ENCODE data around the gene RUNX3. TPM values are rescaled to one million over a fixed set of nuclear protein-coding genes. Genes with fewer than 3 reads are reported as not detected.

RUNX3 gene
- total RNA-seq, 1 experiment from 2014 or later: 1.5 TPM

- no peak for TF ChIP-seq ATF3 (CRISPR knock-in tag; conservative IDR thresholded peaks at IDR 0.05)
- no peak for TF ChIP-seq ZNF232 (CRISPR knock-in tag; IDR thresholded peaks at IDR 0.05)
- no peak for TF ChIP-seq CREB1 (CRISPR knock-in tag; IDR thresholded peaks at IDR 0.05)
- TF ChIP-seq MYBL2 (CRISPR knock-in tag; IDR thresholded peaks at IDR 0.05): no peak
- TF ChIP-seq ELF4 (CRISPR knock-in tag; IDR thresholded peaks at IDR 0.05; ENCODE audit: low read depth): no peak
- no peak for TF ChIP-seq E2F4 (CRISPR knock-in tag; IDR thresholded peaks at IDR 0.05; ENCODE audit: borderline replicate concordance, low read depth)
- no peak for TF ChIP-seq RELA (CRISPR knock-in tag; IDR thresholded peaks at IDR 0.05; ENCODE audit: borderline replicate concordance)
- TF ChIP-seq EMX1 (CRISPR knock-in tag; IDR thresholded peaks at IDR 0.05): no peak
- TF ChIP-seq ESRRA (CRISPR knock-in tag; IDR thresholded peaks at IDR 0.05; ENCODE audit: borderline replicate concordance): no peak
Measured at GRCh38 chr1:24895511-24895910, 34.6 kb downstream of the RUNX3 start (continued).

DNA sequence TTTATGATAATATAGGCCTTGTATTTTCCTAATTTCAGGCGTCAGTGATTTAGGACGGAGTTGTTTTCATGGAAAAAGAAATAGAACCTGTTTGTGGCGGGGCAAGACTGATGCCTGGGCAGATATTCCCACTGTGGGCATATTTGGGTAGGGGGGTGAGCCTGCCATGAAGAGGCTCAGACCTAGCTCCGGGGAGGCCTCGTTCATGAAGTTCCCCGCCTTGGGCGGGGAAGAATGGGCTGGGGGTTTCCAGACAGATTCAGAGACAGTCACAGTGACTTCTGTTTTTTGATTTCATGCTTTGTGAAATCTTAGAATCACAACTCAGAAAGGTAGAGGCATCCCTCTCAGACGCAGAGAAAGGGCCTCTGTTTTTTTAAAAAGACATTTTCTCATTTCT is 36.1 kb downstream of the RUNX3 start:
- CTCF ChIA-PET: no interaction called here
- Mint-ChIP-seq H3K9me3 (peaks cover 40% of the 10 kb centered on the region), H3K36me3 (peaks cover 16% of the 10 kb centered on the region), H3K27me3 (ENCODE audit: low read depth) (peaks cover 7% of the 10 kb centered on the region), H3K4me1 (no peaks in the 10 kb centered on the region), H3K4me3 (no peak overlapping the region), H3K27ac (no peak overlapping the region)
- ATAC-seq: no peak
- DNase-seq (ENCODE audit: low spot score): no peak
- POLR2A ChIA-PET: no interaction called here
- TF ChIP-seq SMAD3 (CRISPR knock-in tag; IDR thresholded peaks at IDR 0.05; ENCODE audit: borderline replicate concordance) (no peak), ZNF121 (CRISPR knock-in tag; IDR thresholded peaks at IDR 0.05) (no peak), GRHL2 (CRISPR knock-in tag; IDR thresholded peaks at IDR 0.05; ENCODE audit: insufficient replicate concordance, severe bottlenecking) (no peak), NR1H2 (CRISPR knock-in tag; IDR thresholded peaks at IDR 0.05) (no peak), NR2C2 (CRISPR knock-in tag; IDR thresholded peaks at IDR 0.05) (no peak), NFATC4 (CRISPR knock-in tag; IDR thresholded peaks at IDR 0.05) (no peak), NFE2L1 (CRISPR knock-in tag; IDR thresholded peaks at IDR 0.05) (no peak), ESRRA (CRISPR knock-in tag; IDR thresholded peaks at IDR 0.05; ENCODE audit: borderline replicate concordance) (no peak), GABPB1 (CRISPR knock-in tag; IDR thresholded peaks at IDR 0.05) (no peak)
- TF ChIP-seq, protein P1, sequence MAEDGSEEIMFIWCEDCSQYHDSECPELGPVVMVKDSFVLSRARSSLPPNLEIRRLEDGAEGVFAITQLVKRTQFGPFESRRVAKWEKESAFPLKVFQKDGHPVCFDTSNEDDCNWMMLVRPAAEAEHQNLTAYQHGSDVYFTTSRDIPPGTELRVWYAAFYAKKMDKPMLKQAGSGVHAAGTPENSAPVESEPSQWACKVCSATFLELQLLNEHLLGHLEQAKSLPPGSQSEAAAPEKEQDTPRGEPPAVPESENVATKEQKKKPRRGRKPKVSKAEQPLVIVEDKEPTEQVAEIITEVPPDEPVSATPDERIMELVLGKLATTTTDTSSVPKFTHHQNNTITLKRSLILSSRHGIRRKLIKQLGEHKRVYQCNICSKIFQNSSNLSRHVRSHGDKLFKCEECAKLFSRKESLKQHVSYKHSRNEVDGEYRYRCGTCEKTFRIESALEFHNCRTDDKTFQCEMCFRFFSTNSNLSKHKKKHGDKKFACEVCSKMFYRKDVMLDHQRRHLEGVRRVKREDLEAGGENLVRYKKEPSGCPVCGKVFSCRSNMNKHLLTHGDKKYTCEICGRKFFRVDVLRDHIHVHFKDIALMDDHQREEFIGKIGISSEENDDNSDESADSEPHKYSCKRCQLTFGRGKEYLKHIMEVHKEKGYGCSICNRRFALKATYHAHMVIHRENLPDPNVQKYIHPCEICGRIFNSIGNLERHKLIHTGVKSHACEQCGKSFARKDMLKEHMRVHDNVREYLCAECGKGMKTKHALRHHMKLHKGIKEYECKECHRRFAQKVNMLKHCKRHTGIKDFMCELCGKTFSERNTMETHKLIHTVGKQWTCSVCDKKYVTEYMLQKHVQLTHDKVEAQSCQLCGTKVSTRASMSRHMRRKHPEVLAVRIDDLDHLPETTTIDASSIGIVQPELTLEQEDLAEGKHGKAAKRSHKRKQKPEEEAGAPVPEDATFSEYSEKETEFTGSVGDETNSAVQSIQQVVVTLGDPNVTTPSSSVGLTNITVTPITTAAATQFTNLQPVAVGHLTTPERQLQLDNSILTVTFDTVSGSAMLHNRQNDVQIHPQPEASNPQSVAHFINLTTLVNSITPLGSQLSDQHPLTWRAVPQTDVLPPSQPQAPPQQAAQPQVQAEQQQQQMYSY (CRISPR knock-in tag; IDR thresholded peaks at IDR 0.05): no peak
- TF ChIP-seq, protein P2, sequence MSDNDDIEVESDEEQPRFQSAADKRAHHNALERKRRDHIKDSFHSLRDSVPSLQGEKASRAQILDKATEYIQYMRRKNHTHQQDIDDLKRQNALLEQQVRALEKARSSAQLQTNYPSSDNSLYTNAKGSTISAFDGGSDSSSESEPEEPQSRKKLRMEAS (CRISPR knock-in tag; IDR thresholded peaks at IDR 0.05): no peak

DNA sequence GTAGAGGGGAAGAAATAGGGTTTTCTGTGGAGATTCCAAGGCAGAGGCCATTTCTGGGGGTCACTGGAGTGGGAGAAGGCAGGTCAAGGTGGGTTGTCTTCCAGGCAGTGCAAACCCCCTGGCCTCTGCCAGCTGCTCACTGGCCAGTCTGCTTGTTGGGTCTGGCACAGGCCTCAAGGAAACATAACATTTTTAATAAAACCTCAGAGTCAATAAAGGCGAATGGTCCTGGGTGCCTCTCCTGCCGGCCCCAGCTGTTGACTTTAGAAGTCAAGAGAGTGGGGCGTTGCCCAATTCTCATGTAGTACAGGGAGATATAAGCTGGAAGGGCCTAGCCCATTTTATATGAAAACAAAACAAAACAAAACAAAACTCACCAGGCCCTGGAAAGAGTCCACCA is 36.6 kb downstream of the RUNX3 start:
- ATAC-seq (no peak), DNase-seq (ENCODE audit: low spot score) (no peak)
- Mint-ChIP-seq H3K36me3 (peaks cover 16% of the 10 kb centered on the region), H3K4me3 (no peak overlapping the region), H3K27ac (no peak overlapping the region), H3K9me3 (peaks cover 42% of the 10 kb centered on the region), H3K4me1 (no peaks in the 10 kb centered on the region), H3K27me3 (ENCODE audit: low read depth) (peaks cover 9% of the 10 kb centered on the region)
- ChIA-PET CTCF (no interaction called here), POLR2A (no interaction called here)
- no peak for TF ChIP-seq ESRRA (CRISPR knock-in tag; IDR thresholded peaks at IDR 0.05; ENCODE audit: borderline replicate concordance)
- no peak for TF ChIP-seq ATF3 (CRISPR knock-in tag; conservative IDR thresholded peaks at IDR 0.05)
- no peak for TF ChIP-seq USF2 (CRISPR knock-in tag; IDR thresholded peaks at IDR 0.05)
- TF ChIP-seq, protein P3, sequence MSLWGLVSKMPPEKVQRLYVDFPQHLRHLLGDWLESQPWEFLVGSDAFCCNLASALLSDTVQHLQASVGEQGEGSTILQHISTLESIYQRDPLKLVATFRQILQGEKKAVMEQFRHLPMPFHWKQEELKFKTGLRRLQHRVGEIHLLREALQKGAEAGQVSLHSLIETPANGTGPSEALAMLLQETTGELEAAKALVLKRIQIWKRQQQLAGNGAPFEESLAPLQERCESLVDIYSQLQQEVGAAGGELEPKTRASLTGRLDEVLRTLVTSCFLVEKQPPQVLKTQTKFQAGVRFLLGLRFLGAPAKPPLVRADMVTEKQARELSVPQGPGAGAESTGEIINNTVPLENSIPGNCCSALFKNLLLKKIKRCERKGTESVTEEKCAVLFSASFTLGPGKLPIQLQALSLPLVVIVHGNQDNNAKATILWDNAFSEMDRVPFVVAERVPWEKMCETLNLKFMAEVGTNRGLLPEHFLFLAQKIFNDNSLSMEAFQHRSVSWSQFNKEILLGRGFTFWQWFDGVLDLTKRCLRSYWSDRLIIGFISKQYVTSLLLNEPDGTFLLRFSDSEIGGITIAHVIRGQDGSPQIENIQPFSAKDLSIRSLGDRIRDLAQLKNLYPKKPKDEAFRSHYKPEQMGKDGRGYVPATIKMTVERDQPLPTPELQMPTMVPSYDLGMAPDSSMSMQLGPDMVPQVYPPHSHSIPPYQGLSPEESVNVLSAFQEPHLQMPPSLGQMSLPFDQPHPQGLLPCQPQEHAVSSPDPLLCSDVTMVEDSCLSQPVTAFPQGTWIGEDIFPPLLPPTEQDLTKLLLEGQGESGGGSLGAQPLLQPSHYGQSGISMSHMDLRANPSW (CRISPR knock-in tag; conservative IDR thresholded peaks at IDR 0.05; ENCODE audit: low read depth): no peak
- TF ChIP-seq FOXP1 (CRISPR knock-in tag; IDR thresholded peaks at IDR 0.05; ENCODE audit: borderline replicate concordance): no peak
- no peak for TF ChIP-seq NFYB (CRISPR knock-in tag; conservative IDR thresholded peaks at IDR 0.05; ENCODE audit: low read depth)
- TF ChIP-seq, protein P4, sequence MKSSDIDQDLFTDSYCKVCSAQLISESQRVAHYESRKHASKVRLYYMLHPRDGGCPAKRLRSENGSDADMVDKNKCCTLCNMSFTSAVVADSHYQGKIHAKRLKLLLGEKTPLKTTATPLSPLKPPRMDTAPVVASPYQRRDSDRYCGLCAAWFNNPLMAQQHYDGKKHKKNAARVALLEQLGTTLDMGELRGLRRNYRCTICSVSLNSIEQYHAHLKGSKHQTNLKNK (CRISPR knock-in tag; IDR thresholded peaks at IDR 0.05): no peak

Data from WTC11 (cell line).